OCI-LY7 (cell line): ENCODE measurements around the gene NFKBIA.

Source experiments
- CTCF ChIP-seq: fragments of 200-600 bp; sonication (generic); conservative IDR thresholded peaks from 2 replicates; pipeline ENCODE4 v1.5.1; 2014; ENCODE audit warnings: mild to moderate bottlenecking, antibody characterized with exemption, low read length, moderate library complexity, mixed read lengths
- EZH2phosphoT487 ChIP-seq: fragments of 200-600 bp; sonication (generic); IDR thresholded peaks from 2 replicates; pipeline ENCODE4 v1.6.1; 2018; ENCODE audit warnings: low read depth, borderline replicate concordance, mild to moderate bottlenecking, mixed run types, antibody characterized with exemption, low read length, moderate library complexity, mixed read lengths

- TF ChIP-seq CTCF, result no peak
- TF ChIP-seq EZH2phosphoT487, result no peak
Measured at GRCh38 chr14:35430459-35431199, 26.1 kb upstream of the NFKBIA start.
